ENCODE data around the gene ANKRD33B. TPM values are rescaled to one million over a fixed set of nuclear protein-coding genes. Genes with fewer than 3 reads are reported as not detected.
A peak's percentile ranks its signal among the peaks of the same experiment; 100 is the strongest.
"Not testable (repeated sequence)": the region's sequence is repeated elsewhere in the genome, so short reads cannot be mapped to it uniquely, and the experiment has no call there.

ANKRD33B gene
- 2.0 TPM for polyA plus RNA-seq (2013, experiment 1 of 2; ENCODE audit: insufficient read length)
- 1.9 TPM for polyA plus RNA-seq (2013, experiment 2 of 2; ENCODE audit: insufficient read length)

DNA sequence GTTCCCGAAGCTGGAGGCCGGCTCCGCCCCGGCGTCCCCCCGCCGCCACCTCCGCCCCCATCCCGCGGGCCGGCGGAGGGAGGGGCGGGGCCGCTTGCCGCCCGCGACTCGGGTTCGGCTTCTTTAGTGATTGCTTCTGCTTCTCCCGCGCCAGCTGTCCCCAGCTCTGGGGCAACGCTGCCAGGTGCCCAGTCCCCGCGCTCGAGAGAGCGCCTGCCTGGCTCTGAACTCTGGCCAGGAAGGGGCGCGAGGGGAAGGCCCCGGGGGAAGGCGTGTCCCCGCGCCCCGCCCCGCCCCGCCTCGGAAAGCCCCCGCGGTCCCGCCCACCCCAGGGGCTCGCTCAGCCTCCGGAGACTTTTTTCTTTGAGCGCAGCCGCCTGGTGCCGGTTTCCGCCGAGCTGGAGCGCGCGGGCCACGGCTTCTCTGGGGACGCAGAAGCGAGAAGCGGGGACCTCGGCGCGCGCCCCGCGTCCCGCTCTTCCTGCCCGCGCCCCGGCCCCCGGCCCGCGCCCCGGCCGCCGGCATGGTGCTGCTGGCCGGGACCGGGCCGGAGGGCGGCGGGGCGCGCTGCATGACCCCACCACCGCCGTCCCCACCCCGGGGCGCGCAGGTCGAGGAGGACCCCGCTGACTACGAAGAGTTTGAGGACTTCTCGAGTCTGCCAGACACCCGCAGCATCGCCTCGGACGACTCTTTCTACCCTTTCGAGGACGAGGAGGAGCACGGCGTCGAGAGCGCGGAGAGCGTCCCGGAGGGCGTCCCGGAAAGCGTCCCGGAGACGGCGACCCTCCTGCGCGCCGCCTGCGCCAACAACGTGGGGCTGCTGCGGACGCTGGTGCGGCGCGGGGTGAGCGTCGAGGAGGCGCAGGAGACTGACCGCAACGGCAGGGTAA is at the start of gene ANKRD33B:
Gene ANKRD33B, plus strand, starts transcription at position 126 of the 893 bp plus-strand sequence. Its CDS starts 398 bp downstream, at position 524.
- DNase-seq: peak; percentile 74

GRCh38 chr5:10514572-10514971 is 49.3 kb upstream of the ANKRD33B start:
- DNase-seq: not testable (repeated sequence)

- DNase-seq: no peak
Observed at GRCh38 chr5:10515492-10515891, 48.4 kb upstream of the ANKRD33B start.

DNA sequence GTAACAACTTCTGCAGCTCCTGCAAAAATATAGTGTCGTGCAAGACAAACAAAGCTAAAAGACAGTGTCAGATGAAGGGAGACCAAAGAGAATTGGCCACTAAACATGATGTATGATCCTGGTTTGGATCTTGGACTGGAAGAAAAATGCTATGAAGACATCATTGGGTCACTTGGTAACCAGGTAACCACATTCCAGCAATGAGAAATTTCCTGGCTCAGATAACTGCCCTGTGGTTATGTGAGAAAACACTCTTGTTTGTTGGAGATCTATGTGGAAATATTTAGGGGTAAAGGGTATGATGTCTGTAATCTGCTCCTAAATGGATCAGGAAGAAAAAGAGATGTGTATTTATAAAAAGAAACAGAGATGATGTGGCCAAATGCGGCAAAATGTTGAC is 45.5 kb upstream of the ANKRD33B start:
- peak; percentile 49 for DNase-seq

DNA sequence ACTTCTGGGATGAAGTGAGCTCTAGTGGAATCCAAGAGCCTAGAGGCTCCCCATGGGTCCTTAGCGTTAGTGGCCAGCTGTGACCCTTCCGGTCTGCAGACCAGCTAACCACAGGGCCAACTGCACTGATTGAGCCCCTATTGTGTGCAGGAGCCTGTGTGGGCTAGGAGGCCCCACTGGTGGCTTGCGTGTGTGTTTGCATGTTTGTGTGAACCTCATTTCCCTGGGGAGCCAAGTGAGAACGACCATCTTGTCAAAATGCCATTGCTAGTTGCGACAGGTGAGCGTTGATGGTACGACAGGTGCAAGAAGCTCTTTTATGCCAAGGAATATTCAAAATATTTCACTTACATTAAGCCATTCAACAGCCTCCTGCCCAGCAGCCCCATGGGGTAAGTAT is 44.1 kb upstream of the ANKRD33B start:
- no peak for DNase-seq

- DNase-seq: peak; percentile 63
Observed at GRCh38 chr5:10520706-10521105, 43.2 kb upstream of the ANKRD33B start.

DNA sequence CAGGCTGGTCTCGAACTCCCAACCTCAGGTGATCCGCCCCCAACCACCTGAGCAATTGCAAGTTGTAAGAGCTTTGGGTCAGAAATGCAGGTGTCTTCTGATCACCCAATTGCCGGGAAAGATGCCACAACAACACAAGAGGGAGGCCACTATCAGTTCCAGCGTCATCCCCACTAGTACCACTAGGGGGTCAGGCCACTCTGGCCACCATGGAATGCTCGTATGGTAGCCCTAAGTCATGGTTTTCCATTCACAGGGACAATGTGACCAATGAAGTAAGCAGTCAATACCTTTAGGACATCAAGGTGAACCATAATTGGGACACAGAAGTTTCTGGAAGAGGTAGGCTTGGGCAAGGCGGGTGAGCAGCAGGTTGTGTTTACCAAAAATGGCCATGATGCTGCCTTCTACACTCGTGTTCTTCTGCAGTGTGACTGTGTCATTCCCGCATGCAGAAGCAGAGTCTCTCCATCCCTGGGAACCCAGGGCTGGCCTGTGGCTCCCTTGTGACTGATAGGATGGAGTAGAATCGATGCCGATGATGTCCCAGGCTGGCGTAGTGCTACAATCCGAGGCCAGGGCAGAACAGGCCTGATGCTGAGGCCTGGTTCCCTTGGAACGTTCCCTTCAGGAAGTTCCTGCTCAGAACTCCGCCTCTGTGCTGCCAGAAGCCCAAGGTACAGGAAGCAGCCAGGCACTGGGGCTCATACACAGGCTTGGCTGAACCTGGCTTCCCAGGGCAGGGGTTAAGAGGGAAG is 42.2 kb upstream of the ANKRD33B start:
- DNase-seq: no peak

- DNase-seq: no peak
Observed at GRCh38 chr5:10522224-10522611, 41.7 kb upstream of the ANKRD33B start.

DNA sequence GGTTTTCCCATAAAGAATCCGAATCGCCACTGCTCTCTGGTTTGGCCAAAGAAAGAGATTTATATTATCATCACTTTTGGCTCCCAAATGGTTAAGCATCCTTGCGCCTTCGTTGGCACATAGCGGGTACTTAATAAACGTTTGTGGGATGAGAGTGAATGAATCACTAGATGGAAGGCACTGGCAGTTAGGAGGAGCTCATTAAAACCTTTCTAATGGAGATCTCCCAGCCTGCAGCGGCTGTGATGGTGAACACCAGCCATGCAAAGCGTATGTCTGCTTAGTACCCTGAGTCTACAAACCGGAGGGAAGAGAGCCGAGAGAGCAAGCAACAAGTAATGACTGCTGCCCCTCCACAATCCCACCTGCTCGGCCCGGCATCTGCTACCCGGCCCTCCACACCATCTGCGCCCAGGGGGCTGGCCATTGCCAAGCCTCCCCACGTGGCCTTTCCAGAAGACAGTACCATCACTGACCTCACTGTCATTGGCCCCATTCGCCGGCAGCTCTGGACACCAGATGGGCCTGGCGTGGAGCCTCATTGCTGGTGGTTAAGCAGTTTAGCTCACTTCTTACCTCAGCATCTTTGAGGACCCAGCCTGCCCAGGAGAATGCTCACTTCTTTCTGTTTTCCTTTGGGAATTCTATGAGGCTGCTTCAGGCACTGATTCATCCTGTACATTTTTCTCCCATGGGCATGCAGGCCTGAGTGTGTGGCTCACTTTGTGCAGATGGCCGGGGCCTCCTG is 39.3 kb upstream of the ANKRD33B start:
- peak; percentile 98 for DNase-seq

DNA sequence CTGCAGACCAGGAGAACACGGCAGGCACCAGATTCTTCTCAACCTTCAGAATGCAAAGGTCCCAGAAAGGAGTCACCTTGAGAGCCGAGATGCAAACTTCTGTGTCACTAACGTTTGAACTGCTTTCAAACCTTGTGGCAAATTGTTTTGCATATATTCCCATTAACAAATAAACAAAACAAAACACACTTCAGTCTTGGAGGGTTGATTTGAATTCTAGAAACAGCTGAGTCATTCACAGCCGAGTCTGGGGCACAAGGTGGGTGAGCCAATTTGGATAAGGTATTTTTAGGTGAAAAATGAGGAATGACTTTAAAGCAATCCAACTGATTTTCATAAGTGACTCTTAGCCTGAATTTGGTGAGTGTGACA is 38.8 kb upstream of the ANKRD33B start:
- no peak for DNase-seq

- DNase-seq: peak; percentile 92
Observed at GRCh38 chr5:10527281-10527950, 36.5 kb upstream of the ANKRD33B start.

DNA sequence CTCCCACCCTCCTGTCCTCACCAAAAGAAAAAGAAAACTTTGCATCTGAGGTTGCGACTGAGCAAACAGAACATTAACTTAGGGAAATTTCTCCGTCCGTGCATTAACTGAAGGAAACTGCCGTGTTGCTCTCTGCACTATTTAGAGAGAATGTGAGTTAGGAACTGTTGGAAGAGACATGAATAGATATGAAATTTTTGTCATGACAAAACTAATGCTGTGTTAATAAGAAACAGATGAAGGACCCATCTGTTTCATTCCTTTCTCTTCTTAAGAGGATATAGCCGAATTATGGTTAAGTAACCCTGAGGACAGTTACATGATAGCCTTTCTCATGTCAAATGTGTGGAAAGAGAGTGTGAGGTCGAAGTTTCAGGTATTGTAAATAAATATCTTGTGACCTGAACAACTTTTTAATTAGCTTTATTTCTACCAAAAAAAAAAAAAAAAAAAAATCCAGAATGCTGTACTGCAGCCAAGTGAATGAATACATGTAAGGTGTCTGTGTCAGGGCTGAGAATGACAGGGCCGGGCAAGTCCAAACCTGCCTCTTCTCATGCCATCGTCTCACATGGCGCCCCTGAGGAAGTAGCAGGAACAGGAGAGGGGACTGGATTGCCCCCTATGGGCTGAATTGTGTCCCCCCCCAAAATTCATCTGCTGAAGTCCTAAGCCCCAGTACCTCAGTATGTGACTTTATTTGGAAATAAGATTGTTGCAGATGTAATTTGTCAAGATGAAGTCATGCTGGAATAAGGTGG is 35.6 kb upstream of the ANKRD33B start:
- peak; percentile 91 for DNase-seq

- no peak for DNase-seq
Observed at GRCh38 chr5:10528827-10529226, 35.0 kb upstream of the ANKRD33B start.

- DNase-seq: no peak
Observed at GRCh38 chr5:10530601-10531320, 33.1 kb upstream of the ANKRD33B start.

DNA sequence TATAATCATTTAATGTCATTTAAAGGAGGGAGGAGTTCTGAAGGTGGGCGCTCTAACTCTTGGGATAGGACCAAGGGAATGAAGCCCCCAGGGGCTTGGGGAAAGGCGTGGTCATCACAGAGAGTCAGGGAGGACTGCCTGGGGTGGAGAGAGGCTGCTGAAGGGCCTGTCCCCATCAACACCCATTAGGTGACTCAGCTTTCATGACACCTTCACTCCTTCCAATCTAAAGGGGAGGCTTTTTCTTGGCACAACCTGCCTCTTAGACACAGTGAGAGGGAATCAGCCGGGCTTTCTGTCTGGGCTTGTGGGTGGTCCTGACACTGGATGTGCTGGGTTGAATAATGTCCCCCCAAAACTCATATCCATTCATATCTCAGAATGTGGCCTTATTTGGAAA is 31.4 kb upstream of the ANKRD33B start:
- DNase-seq: no peak

GRCh38 chr5:10533226-10533625 is 30.6 kb upstream of the ANKRD33B start:
- no peak for DNase-seq

DNA sequence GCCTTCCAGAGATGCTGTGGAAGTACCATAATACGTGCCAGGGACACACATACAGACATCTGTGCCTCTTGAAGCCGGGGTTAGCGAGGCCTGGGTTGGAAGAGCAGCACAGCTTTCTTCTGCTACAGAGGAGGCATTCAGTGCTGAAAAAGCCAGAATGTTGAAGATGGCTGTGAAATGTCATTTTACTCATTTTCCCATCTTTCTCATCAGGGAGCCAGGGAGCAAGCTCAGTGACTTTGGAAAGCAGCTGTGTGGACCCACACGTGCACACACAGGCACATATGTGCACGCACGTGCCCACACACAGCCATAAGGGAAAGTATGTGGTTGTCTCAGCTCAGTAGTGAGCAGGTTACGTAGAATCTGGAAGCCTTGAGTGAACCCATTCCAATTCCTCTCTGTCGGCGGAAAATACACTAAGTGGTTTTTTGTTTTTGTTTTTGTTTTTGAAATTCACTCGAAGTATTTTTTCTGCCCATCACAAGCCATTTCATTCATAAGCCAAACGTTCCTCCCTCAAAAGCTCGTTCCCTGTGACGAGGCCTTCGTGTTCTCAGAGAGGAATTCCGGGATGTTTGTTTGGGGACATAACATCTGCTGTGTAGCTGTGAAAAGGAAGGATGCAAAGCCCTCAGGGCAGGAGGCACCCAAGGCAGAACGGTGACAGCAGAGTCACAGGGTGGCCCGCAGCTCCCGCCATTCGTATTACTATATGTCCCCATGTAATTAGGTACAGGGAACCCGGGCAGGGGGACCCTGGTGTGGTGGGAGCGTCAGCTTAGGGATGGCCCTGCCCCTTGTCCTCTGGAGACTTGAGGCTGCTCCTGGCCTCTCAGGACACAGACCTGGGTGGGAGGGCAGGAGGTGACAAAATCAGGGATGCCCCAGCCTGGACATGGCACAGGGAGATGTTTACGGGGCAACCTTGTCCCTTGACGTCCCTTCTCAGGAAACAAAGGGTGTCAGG is 29.0 kb upstream of the ANKRD33B start:
- DNase-seq: no peak

DNA sequence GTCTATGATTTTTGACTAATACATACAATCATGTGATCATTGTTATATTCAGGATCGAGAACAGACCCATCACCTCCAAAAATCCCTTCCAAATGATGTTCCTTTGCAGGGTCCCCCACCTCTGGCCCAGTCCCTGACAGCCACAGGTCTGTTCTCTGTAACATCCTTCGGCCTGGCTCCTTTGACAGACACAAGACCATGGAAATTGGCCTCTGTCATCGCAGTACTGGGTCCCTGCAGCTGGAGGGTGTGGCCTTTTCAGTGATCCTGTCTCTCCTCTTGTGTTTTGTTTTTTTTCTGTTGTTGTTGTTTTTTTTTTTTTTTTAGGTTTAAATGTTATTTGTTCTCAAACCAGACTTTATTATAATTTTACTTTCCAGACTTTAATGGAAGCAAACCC is 27.4 kb upstream of the ANKRD33B start:
- DNase-seq: no peak

- no peak for DNase-seq
Observed at GRCh38 chr5:10536931-10537579, 26.8 kb upstream of the ANKRD33B start.

Data from fibroblast of skin of abdomen (primary cell).